ENCODE data around the gene SMCO2.

- no peak for TF ChIP-seq EZH2phosphoT487 (IDR thresholded peaks at IDR 0.05; ENCODE audit: low read length)
- no peak for TF ChIP-seq EZH2 (optimal IDR thresholded peaks at IDR 0.05; ENCODE audit: low read depth, low read length)
These were observed 10.5 kb upstream of the SMCO2 start for GRCh38 chr12:27436029-27436428.

All from MM.1S (cell line).